ENCODE data around the gene BSN.

DNA sequence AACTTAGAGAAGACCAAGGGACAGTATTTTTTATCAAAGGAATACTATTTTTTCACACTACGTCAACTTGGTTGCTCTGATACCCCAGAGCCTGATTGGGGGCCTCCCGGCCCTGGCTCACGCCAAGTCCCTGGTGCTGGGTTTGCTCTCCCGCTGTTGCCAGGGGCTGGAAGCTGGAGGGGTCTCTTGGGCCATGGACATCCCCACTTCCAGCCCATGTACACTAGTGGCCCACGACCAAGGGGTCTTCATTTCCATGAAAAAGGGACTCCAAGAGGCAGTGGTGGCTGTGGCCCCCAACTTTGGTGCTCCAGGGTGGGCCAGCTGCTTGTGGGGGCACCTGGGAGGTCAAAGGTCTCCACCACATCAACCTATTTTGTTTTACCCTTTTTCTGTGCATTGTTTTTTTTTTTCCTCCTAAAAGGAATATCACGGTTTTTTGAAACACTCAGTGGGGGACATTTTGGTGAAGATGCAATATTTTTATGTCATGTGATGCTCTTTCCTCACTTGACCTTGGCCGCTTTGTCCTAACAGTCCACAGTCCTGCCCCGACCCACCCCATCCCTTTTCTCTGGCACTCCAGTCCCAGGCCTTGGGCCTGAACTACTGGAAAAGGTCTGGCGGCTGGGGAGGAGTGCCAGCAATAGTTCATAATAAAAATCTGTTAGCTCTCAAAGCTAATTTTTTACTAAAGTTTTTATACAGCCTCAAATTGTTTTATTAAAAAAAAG, 20.3 kb upstream of the BSN start:
- TF ChIP-seq CTCF (IDR thresholded peaks at IDR 0.05) (no peak), ZFX (IDR thresholded peaks at IDR 0.05; ENCODE audit: borderline replicate concordance) (no peak)

Data from 22Rv1 (cell line).